OCI-M2 (cell line): ENCODE measurements around the gene TLL2.
A peak's percentile ranks its signal among the peaks of the same experiment; 100 is the strongest.

ENCODE experiments used
- DNase-seq: peaks from one replicate; lab custom pipeline; 2025; ENCODE audit not compliant: unreplicated experiment; lab: John Stamatoyannopoulos, UW

Gene TLL2

DNA sequence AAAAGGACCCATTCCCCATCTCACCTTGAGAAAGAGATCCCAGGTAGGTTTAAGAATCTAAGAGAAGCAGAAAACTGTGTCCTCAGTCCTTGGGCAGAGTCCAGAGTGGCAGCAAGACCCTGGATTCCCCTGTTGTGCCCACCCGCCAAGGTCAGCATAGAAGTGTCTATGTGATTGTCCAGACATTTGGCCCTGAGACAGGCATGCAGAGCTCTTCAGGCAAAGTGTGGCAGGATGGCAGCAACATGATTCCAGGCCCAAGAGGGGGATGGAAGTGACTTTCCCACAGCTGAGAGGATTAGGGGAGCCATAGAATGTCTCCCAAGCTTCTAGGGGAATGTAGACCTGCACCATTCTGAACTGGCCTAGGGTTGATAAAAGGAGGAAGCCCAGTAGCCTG, 115.8 kb downstream of the TLL2 start:
- DNase-seq: no peak

- no peak for DNase-seq
Observed at GRCh38 chr10:96395931-96396877, 117.5 kb downstream of the TLL2 start.

- no peak for DNase-seq
Observed at GRCh38 chr10:96390460-96390864, 123.3 kb downstream of the TLL2 start.

GRCh38 chr10:96389785-96390184, 123.9 kb downstream of the TLL2 start:
- no peak for DNase-seq

DNA sequence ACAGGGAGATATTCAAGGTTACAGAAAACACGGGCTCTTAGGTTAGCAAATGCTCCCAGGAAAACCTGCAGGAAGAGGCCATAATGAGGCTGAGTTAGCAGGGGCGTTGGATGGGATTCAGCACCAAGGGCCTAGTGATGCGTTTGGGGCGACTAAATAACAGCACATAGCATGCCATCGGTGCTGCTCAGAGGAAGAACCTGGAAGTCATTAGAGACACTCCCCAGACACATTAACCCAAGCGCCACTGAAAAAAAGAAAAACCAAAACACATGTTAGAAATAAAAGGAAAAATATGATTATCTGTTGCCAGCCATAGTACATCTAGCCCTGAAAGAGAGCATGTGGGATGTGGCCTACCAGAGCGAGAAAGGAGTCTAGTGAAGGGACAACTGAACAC, 126.1 kb downstream of the TLL2 start:
- DNase-seq: no peak

GRCh38 chr10:96387161-96387560, 126.6 kb downstream of the TLL2 start:
- no peak for DNase-seq

- DNase-seq: no peak
Observed at GRCh38 chr10:96384506-96384905, 129.2 kb downstream of the TLL2 start.

- no peak for DNase-seq
Observed at GRCh38 chr10:96380821-96381220, 132.9 kb downstream of the TLL2 start.

- no peak for DNase-seq
Observed at GRCh38 chr10:96379758-96380157, 134.0 kb downstream of the TLL2 start.

DNA sequence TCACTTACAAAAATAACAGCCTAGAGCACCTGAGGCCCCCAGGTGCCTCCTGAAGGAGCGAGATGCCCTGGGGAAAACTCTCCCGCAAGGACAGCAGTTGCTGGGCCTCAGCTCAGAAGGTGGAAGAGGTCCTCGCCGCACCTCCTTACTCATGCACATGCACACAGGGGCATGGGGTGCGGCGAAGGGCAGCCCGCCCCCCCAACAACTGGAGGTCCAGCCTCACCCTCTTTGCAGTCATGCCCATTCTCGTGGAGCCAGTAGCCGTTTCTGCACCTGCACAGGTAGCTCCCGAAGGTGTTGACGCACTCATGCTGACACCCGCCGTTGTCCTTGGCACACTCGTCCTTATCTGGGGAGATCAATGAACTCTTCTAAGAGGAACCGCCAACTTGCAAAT, 135.0 kb downstream of the TLL2 start:
- DNase-seq: no peak

- DNase-seq: no peak
Observed at GRCh38 chr10:96377816-96378294, 135.9 kb downstream of the TLL2 start.

DNA sequence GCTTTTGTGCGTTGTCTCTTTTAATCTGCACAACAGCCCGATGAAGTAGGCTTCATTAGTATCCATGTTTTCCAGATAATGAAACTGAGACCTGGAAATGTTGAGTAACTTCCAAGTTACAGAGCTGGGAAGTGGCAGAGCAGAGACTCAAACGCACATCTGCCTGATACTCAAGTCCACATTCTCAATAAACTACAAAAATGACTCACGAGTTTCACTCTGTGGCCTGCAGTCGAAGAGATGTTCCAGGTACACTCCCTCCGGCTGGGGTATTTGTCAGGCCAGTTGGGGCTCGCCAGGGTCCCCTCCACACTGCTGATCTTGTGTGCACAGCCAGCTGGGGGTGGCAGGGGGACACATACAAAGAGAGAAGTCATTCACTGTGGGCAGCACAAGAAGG, 137.2 kb downstream of the TLL2 start:
- no peak for DNase-seq

DNA sequence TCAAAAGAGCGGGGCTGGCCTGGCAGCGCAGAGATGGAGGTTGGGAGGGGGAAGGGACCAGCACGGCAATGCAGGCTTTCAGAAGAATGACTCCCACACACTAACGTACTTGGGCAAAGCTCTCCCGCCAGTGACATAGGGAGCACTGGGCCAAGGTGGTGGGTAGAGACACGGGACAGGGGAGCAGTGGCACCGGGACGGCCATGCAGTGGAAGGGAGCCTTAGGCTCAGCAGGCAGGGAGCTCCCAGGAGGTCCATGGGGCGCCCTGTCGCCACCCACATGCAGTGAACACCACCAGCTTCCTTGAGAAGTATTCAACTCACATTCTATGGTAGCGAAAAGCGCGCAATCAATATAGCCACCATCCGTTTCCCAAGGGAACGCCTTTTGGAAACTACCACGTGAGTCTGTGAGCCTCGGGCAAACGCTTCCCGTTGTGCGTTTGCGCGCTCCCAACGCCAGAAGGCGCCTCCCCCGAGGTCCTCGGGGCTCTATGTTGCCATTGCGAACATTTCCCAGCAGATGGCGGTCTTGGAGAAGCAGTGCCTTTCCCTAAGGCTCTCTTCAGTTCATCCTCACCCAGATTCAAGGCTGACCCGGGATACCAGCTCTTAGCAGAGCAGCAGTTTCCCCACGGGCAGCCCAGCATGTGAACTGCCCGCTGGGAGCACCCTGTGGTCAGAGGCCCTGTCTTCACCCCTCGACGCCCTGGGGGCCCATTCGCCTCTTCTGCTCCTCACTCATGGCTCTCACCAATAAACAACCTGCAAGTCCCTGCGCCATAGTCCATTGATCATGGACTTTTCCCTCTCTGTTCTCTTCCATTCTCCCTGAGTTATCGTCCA, 138.5 kb downstream of the TLL2 start:
- peak; percentile 65 for DNase-seq

- no peak for DNase-seq
Observed at GRCh38 chr10:96374639-96374984, 139.1 kb downstream of the TLL2 start.

GRCh38 chr10:96374004-96374403, 139.7 kb downstream of the TLL2 start:
- DNase-seq: no peak

DNA sequence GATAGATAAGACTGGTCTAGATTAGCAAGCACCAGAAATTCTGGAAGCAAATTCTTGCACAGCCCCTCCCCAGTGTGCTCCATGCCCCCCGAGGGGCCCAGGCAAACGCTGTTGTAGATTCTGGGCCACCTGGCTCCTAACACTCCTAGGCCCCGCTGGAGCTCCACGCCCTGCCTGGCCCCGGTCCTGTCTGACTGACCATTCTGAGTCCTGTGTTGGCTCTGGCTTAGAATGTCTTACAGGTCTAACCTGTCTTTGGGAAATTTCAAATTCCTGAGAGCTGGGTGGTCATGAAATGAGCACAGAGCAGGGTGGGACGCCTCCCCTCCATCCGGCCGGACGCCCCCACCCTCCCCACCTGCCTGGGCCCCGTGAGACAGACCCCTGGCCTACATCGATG, 142.4 kb downstream of the TLL2 start:
- no peak for DNase-seq

DNA sequence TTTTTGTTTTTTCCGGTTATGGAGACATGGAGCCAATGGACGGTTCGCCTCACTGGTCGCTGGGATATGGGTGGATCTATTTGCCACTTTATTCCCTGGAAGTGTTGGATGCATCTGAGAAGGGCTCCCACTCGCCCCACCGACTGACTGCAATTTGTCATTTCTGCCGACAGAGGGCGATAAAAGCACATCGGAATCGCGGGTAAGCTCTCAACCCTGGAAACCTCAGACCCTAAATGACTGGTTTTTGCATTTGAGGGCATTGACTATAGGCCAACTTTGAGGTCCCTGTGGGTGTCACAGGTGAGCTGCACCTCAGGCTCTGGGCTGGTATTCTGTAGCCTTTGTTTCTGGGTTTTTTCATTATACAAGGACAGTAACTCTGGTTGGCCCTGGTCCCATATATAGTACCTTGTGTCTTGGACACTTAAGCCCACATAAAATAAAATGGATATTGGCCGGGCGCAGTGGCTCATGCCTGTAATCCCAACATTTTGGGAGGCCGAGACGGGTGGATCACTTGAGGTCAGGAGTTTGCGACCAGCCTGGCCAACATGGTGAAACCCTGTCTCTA, 143.1 kb downstream of the TLL2 start:
- DNase-seq: peak; percentile 5

DNA sequence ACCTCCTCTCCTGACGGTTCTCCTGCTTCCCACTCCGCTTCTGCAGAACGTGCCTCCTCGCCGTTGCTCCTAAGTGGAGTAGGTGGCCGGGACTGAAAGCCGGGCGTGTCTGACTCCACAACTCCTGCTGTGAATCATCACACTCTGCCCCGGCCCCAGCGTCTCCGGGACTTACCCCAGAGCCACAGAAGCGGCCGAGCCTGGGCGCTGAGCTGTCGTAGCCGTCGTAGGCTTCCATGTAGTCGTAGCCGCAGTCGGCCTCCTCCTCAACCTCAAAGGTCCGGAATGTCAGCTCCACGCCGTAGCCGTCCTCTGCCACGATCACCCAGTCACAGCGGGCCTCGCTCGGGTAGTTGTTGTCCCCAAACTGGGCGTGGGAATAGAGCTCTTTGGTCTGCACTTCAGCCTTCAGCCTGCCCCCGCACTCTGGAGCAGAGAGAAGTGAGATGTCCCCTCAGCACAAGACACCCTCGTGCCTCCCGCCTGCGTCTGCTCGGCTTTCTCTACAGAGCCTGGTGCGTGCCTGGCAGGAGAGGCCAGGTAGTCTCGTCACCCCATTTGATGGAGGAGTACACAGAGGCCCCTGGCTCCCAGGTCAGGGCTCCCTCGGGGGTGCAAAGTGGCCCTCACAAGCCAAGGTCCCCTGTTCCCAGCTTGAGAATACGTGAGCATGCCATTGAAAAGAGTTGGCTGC, 143.7 kb downstream of the TLL2 start:
- DNase-seq: no peak

DNA sequence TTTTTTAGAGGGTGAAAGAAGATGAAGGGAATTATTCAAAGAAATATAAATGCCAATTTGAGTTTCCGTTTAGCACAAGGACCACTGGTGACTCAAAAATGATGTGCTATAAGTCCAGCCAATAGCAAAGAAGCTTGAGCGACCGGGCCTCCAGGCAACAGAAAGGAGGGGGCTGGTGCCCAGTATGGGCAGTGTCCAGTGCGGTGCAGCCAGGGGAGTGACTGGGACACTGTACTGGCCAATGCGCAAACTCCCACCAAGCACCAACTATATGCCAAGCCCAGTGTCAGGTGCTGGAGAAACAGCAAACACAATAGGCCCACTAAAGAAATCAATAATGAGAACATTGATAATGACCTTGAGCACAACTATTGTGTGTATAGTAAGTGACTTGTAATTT, 144.8 kb downstream of the TLL2 start:
- DNase-seq: no peak

DNA sequence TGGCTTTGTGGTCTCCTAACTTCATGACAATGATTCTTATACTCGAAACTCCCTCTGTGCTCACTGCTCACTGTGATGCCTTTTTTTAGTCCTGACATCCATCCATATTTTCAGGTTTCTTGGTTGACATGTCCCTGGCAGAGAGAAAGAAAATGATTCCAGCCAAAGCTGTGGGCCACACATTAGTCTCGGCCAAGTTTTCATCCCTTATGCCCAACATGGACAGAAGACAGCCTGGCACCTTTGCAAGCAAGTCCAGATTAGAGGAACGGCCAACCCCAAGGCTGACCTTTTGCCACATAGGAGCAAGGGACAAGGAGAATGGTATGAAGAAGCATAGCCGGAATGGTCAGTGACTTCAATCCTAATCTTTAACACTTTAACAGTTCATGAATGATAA, 146.3 kb downstream of the TLL2 start:
- DNase-seq: no peak

DNA sequence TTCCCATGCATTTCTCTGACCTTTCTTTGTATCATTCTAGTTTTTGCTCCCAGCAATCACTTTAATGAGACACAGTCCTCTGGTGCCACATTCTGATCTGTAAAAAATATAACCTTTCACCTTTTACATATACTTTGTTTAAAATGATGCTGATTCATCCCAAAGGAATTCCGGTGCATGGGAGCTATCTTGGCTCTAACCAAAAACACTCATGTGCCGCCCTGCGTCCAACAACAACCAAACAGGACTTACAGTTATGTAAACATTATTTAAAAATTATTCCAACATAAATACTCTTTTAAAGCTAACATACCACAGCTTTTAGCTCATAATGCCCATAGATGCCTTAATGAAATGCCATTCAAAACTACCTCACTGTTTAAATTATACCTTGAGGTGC, 147.2 kb downstream of the TLL2 start:
- DNase-seq: no peak
